OCI-LY7 (cell line): ENCODE data around the gene CDKL2. TPM values are rescaled to one million over a fixed set of nuclear protein-coding genes. Genes with fewer than 3 reads are reported as not detected.

Experiments used
- BruUV-seq: library from RNA; stranded (reverse); fragments of 400-500 nt; replicated peaks from 2 replicates; lab custom pipeline; 2021; lab: Mats Ljungman, UMichigan
- CTCF ChIA-PET: fragments of 300-600 bp; sonication (Branson Sonifier 250); formaldehyde crosslinking; loops from one replicate; lab custom pipeline; 2022; ENCODE audit warnings: antibody characterized with exemption; ENCODE audit not compliant: unreplicated experiment; lab: Charles Lee
- POLR2A ChIA-PET: fragments of 300-600 bp; sonication (Branson Sonifier 250); formaldehyde crosslinking; loops from one replicate; lab custom pipeline; 2022; ENCODE audit warnings: antibody characterized with exemption; lab: Charles Lee
- DNase-seq: peaks from one replicate; pipeline ENCODE4 v3.0.0-alpha.2; 2015; ENCODE audit warnings: low spot score
- H2AFZ ChIP-seq: fragments of 200-600 bp; sonication (generic), shearing (Covaris generic); 2 replicates; pipeline ENCODE4 v1.6.1; 2014; ENCODE audit warnings: mild to moderate bottlenecking, antibody characterized with exemption, low read length, moderate library complexity
- H3K27ac ChIP-seq: fragments of 200-600 bp; sonication (generic); 2 replicates; pipeline ENCODE4 v1.5.1; 2014; ENCODE audit warnings: mixed run types, low read depth, mild to moderate bottlenecking, moderate library complexity, low read length, inconsistent platforms; ENCODE audit not compliant: poor library complexity, severe bottlenecking
- H3K36me3 ChIP-seq: fragments of 200-600 bp; sonication (generic); 2 replicates; pipeline ENCODE4 v1.6.1; 2014; ENCODE audit warnings: mild to moderate bottlenecking, antibody characterized with exemption, low read length, moderate library complexity, mixed read lengths; ENCODE audit not compliant: insufficient read depth
- H3K4me1 ChIP-seq: fragments of 200-600 bp; sonication (generic); 2 replicates; pipeline ENCODE4 v1.5.1; 2014; ENCODE audit warnings: mild to moderate bottlenecking, low read length; ENCODE audit not compliant: insufficient read depth, poor library complexity, severe bottlenecking
- H3K4me2 ChIP-seq: fragments of 200-600 bp; sonication (generic); 2 replicates; pipeline ENCODE4 v1.6.1; 2014; ENCODE audit warnings: mild to moderate bottlenecking, low read length
- H3K4me3 ChIP-seq: fragments of 200-600 bp; sonication (generic); 2 replicates; pipeline ENCODE4 v1.5.1; 2014; ENCODE audit warnings: mild to moderate bottlenecking, low read depth, low read length; ENCODE audit not compliant: poor library complexity, severe bottlenecking
- H3K79me2 ChIP-seq: fragments of 200-600 bp; sonication (generic); 2 replicates; pipeline ENCODE4 v1.6.1; 2016; ENCODE audit warnings: low read depth, mild to moderate bottlenecking, low read length, moderate library complexity, mixed read lengths; ENCODE audit not compliant: insufficient read depth
- H3K9me2 ChIP-seq: fragments of 200-600 bp; sonication (generic); 2 replicates; pipeline ENCODE4 v1.6.1; 2016; ENCODE audit warnings: mild to moderate bottlenecking, low read length, mixed read lengths; ENCODE audit not compliant: insufficient read depth
- H3K9me3 ChIP-seq: fragments of 200-600 bp; sonication (generic); 2 replicates; pipeline ENCODE4 v1.6.1; 2014; ENCODE audit warnings: mild to moderate bottlenecking, mixed run types, low read length, mixed read lengths
- H4K20me1 ChIP-seq: fragments of 200-600 bp; sonication (generic); 2 replicates; pipeline ENCODE4 v1.6.1; 2014; ENCODE audit warnings: mild to moderate bottlenecking, antibody characterized with exemption, low read length, moderate library complexity, mixed read lengths; ENCODE audit not compliant: insufficient read depth
- CTCF ChIP-seq: fragments of 200-600 bp; sonication (generic); conservative IDR thresholded peaks from 2 replicates; pipeline ENCODE4 v1.5.1; 2014; ENCODE audit warnings: mild to moderate bottlenecking, antibody characterized with exemption, low read length, moderate library complexity, mixed read lengths
- EZH2phosphoT487 ChIP-seq: fragments of 200-600 bp; sonication (generic); IDR thresholded peaks from 2 replicates; pipeline ENCODE4 v1.6.1; 2018; ENCODE audit warnings: low read depth, borderline replicate concordance, mild to moderate bottlenecking, mixed run types, antibody characterized with exemption, low read length, moderate library complexity, mixed read lengths
- intact Hi-C: fragments of 100-400 bp; cut with micrococcal nuclease; formaldehyde crosslinking; loops from one replicate; pipeline ENCODE4 v1.10.0; 2022; ENCODE audit not compliant: unreplicated experiment
- total RNA-seq, 2 experiments: library from RNA; depleted of rRNA in 1 of 2; stranded (reverse); fragments of >200 nt in 1 of 2; shearing (Covaris generic) in 1 of 2; gene quantifications; 2 replicates each; pipeline ENCODE4 v1.2.3, GENCODE V29; 2014 to 2022

CDKL2 gene
- total RNA-seq, 2 experiments from 2014 or later = 0.06 to 0.19 TPM

GRCh38 chr4:75655562-75655961, 25.2 kb upstream of the CDKL2 start:
- no peak overlapping the region for H3K27ac ChIP-seq
- peaks cover 24% of the 10 kb centered on the region; the same call in 1 of the 2 replicates for H4K20me1 ChIP-seq
- CTCF ChIA-PET = no interaction called here
- H3K4me2 ChIP-seq = no peak overlapping the region
- no peaks in the 10 kb centered on the region for H3K9me3 ChIP-seq
- H3K9me2 ChIP-seq = no peaks in the 10 kb centered on the region
- peak; percentile 8 for DNase-seq
- no peak overlapping the region for H2AFZ ChIP-seq
- H3K79me2 ChIP-seq = peaks cover 64% of the 10 kb centered on the region; the same call in 1 of the 2 replicates
- H3K36me3 ChIP-seq = peaks cover 100% of the 10 kb centered on the region
- POLR2A ChIA-PET = interaction anchor here (0.6 to 2.1 kb wide), 7 partner anchors 9 to 1214 kb away, joined by 3 to 8 read pairs (median 3); partner anchors contain the start of gene G3BP2
- TF ChIP-seq EZH2phosphoT487 (no peak), CTCF (no peak)
- BruUV-seq = no TSS peak
- peaks cover 16% of the 10 kb centered on the region for H3K4me1 ChIP-seq
- no peak overlapping the region for H3K4me3 ChIP-seq
- intact Hi-C loops = loop anchor here (10.0 kb wide), 1 partner anchor 159 kb away; no protein-coding TSS in a partner anchor

- intact Hi-C loops = loop anchor here (10.0 kb wide), 1 partner anchor 160 kb away; no protein-coding TSS in a partner anchor
- BruUV-seq = no TSS peak
- H3K9me2 ChIP-seq = no peaks in the 10 kb centered on the region
- H3K9me3 ChIP-seq = no peaks in the 10 kb centered on the region
- CTCF ChIA-PET = no interaction called here
- POLR2A ChIA-PET = interaction anchor here (1.4 to 2.1 kb wide), 2 partner anchors 17 to 19 kb away, joined by 5 to 8 read pairs; partner anchors contain the start of gene G3BP2
- H3K36me3 ChIP-seq = peaks cover 100% of the 10 kb centered on the region
- DNase-seq = no peak
- peaks cover 16% of the 10 kb centered on the region for H3K4me1 ChIP-seq
- peaks cover 18% of the 10 kb centered on the region; the same call in 1 of the 2 replicates for H4K20me1 ChIP-seq
- H3K27ac ChIP-seq = no peak overlapping the region
- H3K79me2 ChIP-seq = peaks cover 60% of the 10 kb centered on the region; the same call in 1 of the 2 replicates
- H2AFZ ChIP-seq = no peak overlapping the region
- TF ChIP-seq CTCF (no peak), EZH2phosphoT487 (no peak)
- no peak overlapping the region for H3K4me3 ChIP-seq
- no peak overlapping the region for H3K4me2 ChIP-seq
Measured at GRCh38 chr4:75654905-75655304, 24.6 kb upstream of the CDKL2 start.
